ENCODE results near the gene TOB2.

TOB2 gene

DNA sequence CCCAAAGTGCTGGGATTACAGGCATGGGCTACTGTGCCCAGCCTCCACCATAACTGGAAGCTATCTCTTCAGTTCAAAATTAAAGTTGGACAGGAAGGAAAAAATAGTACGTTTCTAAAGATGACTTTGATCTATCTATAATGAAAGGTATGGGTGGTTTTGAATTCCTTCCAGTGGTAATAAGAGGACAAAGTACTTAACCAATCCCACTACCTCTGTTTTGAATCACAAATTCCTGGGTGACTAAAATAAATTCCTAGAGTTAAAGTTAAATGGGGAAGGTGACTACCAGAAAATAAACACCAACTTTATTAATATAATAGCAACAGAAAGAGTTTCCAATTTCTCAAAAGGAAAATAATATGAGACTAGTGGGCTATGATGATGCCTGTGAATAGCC, 12.8 kb upstream of the TOB2 start:
- no peak overlapping the region for H3K4me3 ChIP-seq (ENCODE audit: low read length)
- H3K4me2 ChIP-seq (ENCODE audit: low read length) = no peak overlapping the region
- H3K36me3 ChIP-seq (replicated peaks; ENCODE audit: low read depth, low read length) = peaks cover 35% of the 10 kb centered on the region
- no peaks in the 10 kb centered on the region for H4K20me1 ChIP-seq (ENCODE audit: insufficient read depth, low read length)
- peaks cover 11% of the 10 kb centered on the region for H3K79me2 ChIP-seq (ENCODE audit: low read length)
- H3K4me1 ChIP-seq (ENCODE audit: low read length) = no peaks in the 10 kb centered on the region
- no peaks in the 10 kb centered on the region for H3K27me3 ChIP-seq (ENCODE audit: low read depth, low read length)
- no peak overlapping the region for H2AFZ ChIP-seq (ENCODE audit: low read depth, low read length)
- no peak overlapping the region for H3K27ac ChIP-seq (ENCODE audit: low read length)
- H3K9ac ChIP-seq (ENCODE audit: low read length) = no peak overlapping the region
- H3K9me3 ChIP-seq (ENCODE audit: insufficient read depth, low read length) = no peaks in the 10 kb centered on the region
- TF ChIP-seq EZH2phosphoT487 (IDR thresholded peaks at IDR 0.05; ENCODE audit: low read depth) = no peak
- TF ChIP-seq, protein P1, sequence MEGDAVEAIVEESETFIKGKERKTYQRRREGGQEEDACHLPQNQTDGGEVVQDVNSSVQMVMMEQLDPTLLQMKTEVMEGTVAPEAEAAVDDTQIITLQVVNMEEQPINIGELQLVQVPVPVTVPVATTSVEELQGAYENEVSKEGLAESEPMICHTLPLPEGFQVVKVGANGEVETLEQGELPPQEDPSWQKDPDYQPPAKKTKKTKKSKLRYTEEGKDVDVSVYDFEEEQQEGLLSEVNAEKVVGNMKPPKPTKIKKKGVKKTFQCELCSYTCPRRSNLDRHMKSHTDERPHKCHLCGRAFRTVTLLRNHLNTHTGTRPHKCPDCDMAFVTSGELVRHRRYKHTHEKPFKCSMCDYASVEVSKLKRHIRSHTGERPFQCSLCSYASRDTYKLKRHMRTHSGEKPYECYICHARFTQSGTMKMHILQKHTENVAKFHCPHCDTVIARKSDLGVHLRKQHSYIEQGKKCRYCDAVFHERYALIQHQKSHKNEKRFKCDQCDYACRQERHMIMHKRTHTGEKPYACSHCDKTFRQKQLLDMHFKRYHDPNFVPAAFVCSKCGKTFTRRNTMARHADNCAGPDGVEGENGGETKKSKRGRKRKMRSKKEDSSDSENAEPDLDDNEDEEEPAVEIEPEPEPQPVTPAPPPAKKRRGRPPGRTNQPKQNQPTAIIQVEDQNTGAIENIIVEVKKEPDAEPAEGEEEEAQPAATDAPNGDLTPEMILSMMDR (IDR thresholded peaks at IDR 0.05; ENCODE audit: low read depth, low read length) = no peak

GRCh38 chr22:41458161-41458728, 11.6 kb upstream of the TOB2 start:
- Histone ChIP-seq H3K4me1 (ENCODE audit: low read length) (no peaks in the 10 kb centered on the region), H3K4me2 (ENCODE audit: low read length) (no peak overlapping the region), H3K9ac (ENCODE audit: low read length) (no peak overlapping the region), H3K27me3 (ENCODE audit: low read depth, low read length) (no peaks in the 10 kb centered on the region), H3K79me2 (ENCODE audit: low read length) (0 out of 2 replicates have a peak, but pooled peaks cover 3% of the 10 kb centered on the region), H3K36me3 (replicated peaks; ENCODE audit: low read depth, low read length) (peaks cover 27% of the 10 kb centered on the region), H3K9me3 (ENCODE audit: insufficient read depth, low read length) (no peaks in the 10 kb centered on the region), H3K4me3 (ENCODE audit: low read length) (no peak overlapping the region), H4K20me1 (ENCODE audit: insufficient read depth, low read length) (no peaks in the 10 kb centered on the region), H3K27ac (ENCODE audit: low read length) (no peak overlapping the region), H2AFZ (ENCODE audit: low read depth, low read length) (no peak overlapping the region)
- no peak for TF ChIP-seq EZH2phosphoT487 (IDR thresholded peaks at IDR 0.05; ENCODE audit: low read depth)
- TF ChIP-seq, protein P1 (IDR thresholded peaks at IDR 0.05; ENCODE audit: low read depth, low read length) = no peak

DNA sequence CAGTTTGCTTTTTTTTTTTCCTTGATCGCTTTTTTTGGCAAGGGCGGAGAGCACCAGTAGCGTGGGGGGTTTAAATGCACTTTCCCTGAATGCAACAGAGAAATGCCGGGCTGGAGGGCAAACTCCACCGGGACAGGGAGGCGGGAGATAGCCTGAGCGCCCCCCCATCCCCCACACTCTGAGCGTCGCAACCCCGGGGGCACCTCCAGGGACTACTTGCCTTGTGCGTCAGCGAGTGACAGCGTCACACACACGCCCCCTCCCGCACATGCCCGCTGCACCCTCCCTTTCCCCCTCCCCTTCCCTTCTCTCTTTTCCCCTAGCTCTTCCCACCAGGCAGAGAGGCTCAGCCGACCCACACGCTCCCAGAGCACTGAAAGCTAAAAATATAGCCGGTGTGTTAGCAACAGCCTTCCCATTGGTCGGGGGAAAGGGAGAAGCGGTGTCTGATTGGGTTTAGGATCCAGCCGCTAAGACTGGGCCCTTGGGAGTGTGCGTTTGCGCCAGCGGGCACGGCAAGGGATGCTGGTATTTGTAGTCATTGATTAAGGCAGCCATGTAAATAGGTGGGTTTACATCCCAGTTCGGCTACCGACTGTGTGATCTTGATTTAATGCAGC, 1.7 kb upstream of the TOB2 start:
- peaks cover 44% of the 10 kb centered on the region for H3K79me2 ChIP-seq (ENCODE audit: low read length)
- no peak for TF ChIP-seq EZH2phosphoT487 (IDR thresholded peaks at IDR 0.05; ENCODE audit: low read depth)
- H3K4me2 ChIP-seq (ENCODE audit: low read length) = peak overlapping the region; percentile 76
- H3K9ac ChIP-seq (ENCODE audit: low read length) = peak overlapping the region; percentile 93
- no peaks in the 10 kb centered on the region for H3K9me3 ChIP-seq (ENCODE audit: insufficient read depth, low read length)
- peak overlapping the region; percentile 87 for H3K27ac ChIP-seq (ENCODE audit: low read length)
- peaks cover 14% of the 10 kb centered on the region for H3K4me1 ChIP-seq (ENCODE audit: low read length)
- no peaks in the 10 kb centered on the region for H3K36me3 ChIP-seq (replicated peaks; ENCODE audit: low read depth, low read length)
- H3K27me3 ChIP-seq (ENCODE audit: low read depth, low read length) = no peaks in the 10 kb centered on the region
- peak overlapping the region; percentile 84 for H3K4me3 ChIP-seq (ENCODE audit: low read length)
- H2AFZ ChIP-seq (ENCODE audit: low read depth, low read length) = peak overlapping the region; percentile 79
- H4K20me1 ChIP-seq (ENCODE audit: insufficient read depth, low read length) = no peaks in the 10 kb centered on the region; the same call in 1 of the 2 replicates

GRCh38 chr22:41447435-41448188, 1.0 kb upstream of the TOB2 start:
- Histone ChIP-seq H3K36me3 (replicated peaks; ENCODE audit: low read depth, low read length) (peaks cover 3% of the 10 kb centered on the region), H3K27me3 (ENCODE audit: low read depth, low read length) (no peaks in the 10 kb centered on the region), H3K9me3 (ENCODE audit: insufficient read depth, low read length) (no peaks in the 10 kb centered on the region), H3K4me3 (ENCODE audit: low read length) (peak overlapping the region; percentile 84), H4K20me1 (ENCODE audit: insufficient read depth, low read length) (no peaks in the 10 kb centered on the region; the same call in 1 of the 2 replicates), H3K4me1 (ENCODE audit: low read length) (peaks cover 14% of the 10 kb centered on the region), H3K79me2 (ENCODE audit: low read length) (peaks cover 51% of the 10 kb centered on the region), H3K27ac (ENCODE audit: low read length) (peak overlapping the region; percentile 87), H3K9ac (ENCODE audit: low read length) (peak overlapping the region; percentile 93), H3K4me2 (ENCODE audit: low read length) (peak overlapping the region; percentile 76), H2AFZ (ENCODE audit: low read depth, low read length) (0 out of 2 replicates have a peak overlapping the region, but pooled peaks have one; percentile 3)
- no peak for TF ChIP-seq EZH2phosphoT487 (IDR thresholded peaks at IDR 0.05; ENCODE audit: low read depth)
- TF ChIP-seq, protein P1 (IDR thresholded peaks at IDR 0.05; ENCODE audit: low read depth, low read length) = no peak

All from OCI-LY3 (cell line).